MM.1S (cell line): ENCODE results near the gene TEAD4.

Experiments
- DNase-seq: peaks from one replicate; pipeline ENCODE4 v3.0.0-alpha.2; 2015
- H2AFZ ChIP-seq: fragments of 300-600 bp; sonication (generic); 2 replicates; pipeline ENCODE4 v1.6.0; 2016; ENCODE audit warnings: antibody characterized with exemption, low read length
- H3F3A ChIP-seq: fragments of 300-600 bp; sonication (generic); 2 replicates; pipeline ENCODE4 v1.6.1; 2016; ENCODE audit warnings: mild to moderate bottlenecking, antibody characterized with exemption, low read length, moderate library complexity, mixed read lengths; ENCODE audit not compliant: insufficient read depth
- H3K27ac ChIP-seq: fragments of 300-600 bp; sonication (generic); 2 replicates; pipeline ENCODE4 v1.5.1; 2016; ENCODE audit warnings: mild to moderate bottlenecking, low read length
- H3K27me3 ChIP-seq: fragments of 300-600 bp; sonication (generic); replicated peaks from 2 replicates; pipeline ENCODE4 v1.6.0; 2016; ENCODE audit warnings: low read length; ENCODE audit not compliant: insufficient read depth
- H3K36me3 ChIP-seq: fragments of 300-600 bp; sonication (generic); replicated peaks from 2 replicates; pipeline ENCODE4 v1.6.1; 2016; ENCODE audit warnings: mild to moderate bottlenecking, low read length, mixed read lengths; ENCODE audit not compliant: insufficient read depth
- H3K4me1 ChIP-seq: fragments of 300-600 bp; sonication (generic); 2 replicates; pipeline ENCODE4 v1.6.1; 2016; ENCODE audit warnings: low read length, mixed read lengths
- H3K4me2 ChIP-seq: fragments of 300-600 bp; sonication (generic); 2 replicates; pipeline ENCODE4 v1.6.0; 2016; ENCODE audit warnings: low read depth, low read length
- H3K4me3 ChIP-seq: fragments of 300-600 bp; sonication (generic); 2 replicates; pipeline ENCODE4 v1.5.1; 2016; ENCODE audit warnings: low read length, mixed read lengths
- H3K79me2 ChIP-seq: fragments of 300-600 bp; sonication (generic); 2 replicates; pipeline ENCODE4 v1.6.1; 2016; ENCODE audit warnings: mixed run types, low read length, mixed read lengths
- H3K9ac ChIP-seq: fragments of 300-600 bp; sonication (generic); 2 replicates; pipeline ENCODE4 v1.6.1; 2016; ENCODE audit warnings: low read length, mixed read lengths
- H3K9me2 ChIP-seq: fragments of 300-600 bp; sonication (generic); replicated peaks from 2 replicates; pipeline ENCODE4 v1.6.1; 2016; ENCODE audit warnings: mild to moderate bottlenecking, low read length, mixed read lengths; ENCODE audit not compliant: insufficient read depth
- H3K9me3 ChIP-seq: fragments of 300-600 bp; sonication (generic); replicated peaks from 2 replicates; pipeline ENCODE4 v1.6.1; 2016; ENCODE audit warnings: mild to moderate bottlenecking, low read length, mixed read lengths; ENCODE audit not compliant: insufficient read depth
- H4K20me1 ChIP-seq: fragments of 300-600 bp; sonication (generic); 2 replicates; pipeline ENCODE4 v1.6.1; 2016; ENCODE audit warnings: mild to moderate bottlenecking, low read length, moderate library complexity, mixed read lengths; ENCODE audit not compliant: insufficient read depth
- CTCF ChIP-seq: fragments of 300-600 bp; sonication (generic); IDR thresholded peaks from 2 replicates; pipeline ENCODE4 v1.5.1; 2016; ENCODE audit warnings: antibody characterized with exemption, low read length, mixed read lengths
- EZH2 ChIP-seq: fragments of 300-600 bp; sonication (generic); optimal IDR thresholded peaks from 2 replicates; pipeline ENCODE3; 2017; ENCODE audit warnings: low read depth, mild to moderate bottlenecking, antibody characterized with exemption, low read length, mixed read lengths
- EZH2phosphoT487 ChIP-seq: fragments of 300-600 bp; sonication (generic); IDR thresholded peaks from 2 replicates; pipeline ENCODE4 v1.6.1; 2018; ENCODE audit warnings: antibody characterized with exemption, low read length

TEAD4 gene

GRCh38 chr12:3049176-3049575 is 90.0 kb downstream of the TEAD4 start:
- Histone ChIP-seq H3K27ac (no peak overlapping the region), H3K9me2 (no peaks in the 10 kb centered on the region), H2AFZ (no peak overlapping the region), H3F3A (no peaks in the 10 kb centered on the region), H3K4me1 (no peaks in the 10 kb centered on the region), H3K79me2 (no peaks in the 10 kb centered on the region), H4K20me1 (no peaks in the 10 kb centered on the region), H3K9me3 (no peaks in the 10 kb centered on the region), H3K27me3 (peaks cover 14% of the 10 kb centered on the region), H3K4me2 (no peak overlapping the region), H3K36me3 (no peaks in the 10 kb centered on the region), H3K9ac (no peak overlapping the region), H3K4me3 (no peak overlapping the region)
- TF ChIP-seq CTCF (no peak), EZH2phosphoT487 (no peak), EZH2 (no peak)
- DNase-seq: no peak

GRCh38 chr12:3049611-3050249 is 90.5 kb downstream of the TEAD4 start:
- peaks cover 15% of the 10 kb centered on the region for H3K27me3 ChIP-seq
- no peaks in the 10 kb centered on the region for H3K4me1 ChIP-seq
- no peaks in the 10 kb centered on the region for H3K36me3 ChIP-seq
- no peaks in the 10 kb centered on the region for H3F3A ChIP-seq
- H3K9me3 ChIP-seq: no peaks in the 10 kb centered on the region
- no peak overlapping the region for H3K9ac ChIP-seq
- no peak overlapping the region for H3K27ac ChIP-seq
- DNase-seq: no peak
- no peak overlapping the region for H3K4me2 ChIP-seq
- H4K20me1 ChIP-seq: no peaks in the 10 kb centered on the region
- TF ChIP-seq EZH2 (no peak), CTCF (no peak), EZH2phosphoT487 (no peak)
- H3K4me3 ChIP-seq: no peak overlapping the region
- no peaks in the 10 kb centered on the region for H3K9me2 ChIP-seq
- H3K79me2 ChIP-seq: no peaks in the 10 kb centered on the region
- H2AFZ ChIP-seq: no peak overlapping the region

GRCh38 chr12:3054374-3054773 is 95.2 kb downstream of the TEAD4 start:
- Histone ChIP-seq H3K9ac (no peak overlapping the region), H3K36me3 (no peaks in the 10 kb centered on the region), H3F3A (no peaks in the 10 kb centered on the region), H3K9me2 (no peaks in the 10 kb centered on the region), H3K9me3 (no peaks in the 10 kb centered on the region), H2AFZ (no peak overlapping the region), H3K27me3 (peaks cover 16% of the 10 kb centered on the region), H3K4me1 (no peaks in the 10 kb centered on the region), H3K27ac (no peak overlapping the region), H3K79me2 (no peaks in the 10 kb centered on the region), H4K20me1 (no peaks in the 10 kb centered on the region), H3K4me2 (no peak overlapping the region), H3K4me3 (no peak overlapping the region)
- no peak for DNase-seq
- no peak for TF ChIP-seq EZH2phosphoT487
- TF ChIP-seq CTCF: no peak
- no peak for TF ChIP-seq EZH2
